Measurements from ENCODE around the gene TAF1C. TPM values are rescaled to one million over a fixed set of nuclear protein-coding genes. Genes with fewer than 3 reads are reported as not detected.

The TAF1C gene
- total RNA-seq, 1 experiment from 2014 or later: 79.7 TPM

GRCh38 chr16:84132527-84133285 is 54.2 kb downstream of the TAF1C start:
- Mint-ChIP-seq H3K4me3 (ENCODE audit: unreplicated experiment) (no peak overlapping the region), H3K27me3 (ENCODE audit: insufficient read depth, unreplicated experiment) (no peaks in the 10 kb centered on the region), H3K9me3 (ENCODE audit: unreplicated experiment) (no peaks in the 10 kb centered on the region), H3K4me1 (ENCODE audit: low read depth, unreplicated experiment) (no peaks in the 10 kb centered on the region), H3K36me3 (ENCODE audit: insufficient read depth, unreplicated experiment) (no peaks in the 10 kb centered on the region), H3K27ac (ENCODE audit: unreplicated experiment) (no peak overlapping the region)
- Histone ChIP-seq H3K27me3 (replicated peaks; ENCODE audit: control insufficient read depth, insufficient read depth, low read length) (no peaks in the 10 kb centered on the region), H3K4me3 (ENCODE audit: low read depth, low read length) (no peak overlapping the region), H3K9me3 (no peaks in the 10 kb centered on the region), H3K36me3 (ENCODE audit: control insufficient read depth, insufficient read depth, low read length) (no peaks in the 10 kb centered on the region), H3K4me1 (no peaks in the 10 kb centered on the region)
- ChIA-PET CTCF (no interaction called here), POLR2A (interaction anchor here (0.6 kb wide), 1 partner anchor 19 kb away, joined by 3 read pairs; no protein-coding TSS in a partner anchor)
- no peak for TF ChIP-seq CTCF (IDR thresholded peaks at IDR 0.05; ENCODE audit: insufficient read depth in 1 of 2, low read depth in 1 of 2, low read length in 1 of 2, severe bottlenecking in 1 of 2, unreplicated experiment in 1 of 2)
- intact Hi-C loops (cut with micrococcal nuclease; ENCODE audit: unreplicated experiment): no loop called here
- no peak for DNase-seq
- BruUV-seq (replicated peaks): no TSS peak

GRCh38 chr16:84131117-84131516 is 55.7 kb downstream of the TAF1C start:
- POLR2A ChIA-PET: no interaction called here
- BruUV-seq (replicated peaks): no TSS peak
- Histone ChIP-seq H3K36me3 (ENCODE audit: control insufficient read depth, insufficient read depth, low read length) (no peaks in the 10 kb centered on the region), H3K4me3 (ENCODE audit: low read depth, low read length) (no peak overlapping the region), H3K9me3 (no peaks in the 10 kb centered on the region), H3K4me1 (no peaks in the 10 kb centered on the region), H3K27me3 (replicated peaks; ENCODE audit: control insufficient read depth, insufficient read depth, low read length) (no peaks in the 10 kb centered on the region)
- CTCF ChIA-PET: no interaction called here
- H3K4me1 Mint-ChIP-seq (ENCODE audit: low read depth, unreplicated experiment): no peaks in the 10 kb centered on the region
- DNase-seq: no peak
- H3K4me3 Mint-ChIP-seq (ENCODE audit: unreplicated experiment): no peak overlapping the region
- no peaks in the 10 kb centered on the region for H3K27me3 Mint-ChIP-seq (ENCODE audit: insufficient read depth, unreplicated experiment)
- no peaks in the 10 kb centered on the region for H3K36me3 Mint-ChIP-seq (ENCODE audit: insufficient read depth, unreplicated experiment)
- no peak for TF ChIP-seq CTCF (IDR thresholded peaks at IDR 0.05; ENCODE audit: insufficient read depth in 1 of 2, low read depth in 1 of 2, low read length in 1 of 2, severe bottlenecking in 1 of 2, unreplicated experiment in 1 of 2)
- intact Hi-C loops (cut with micrococcal nuclease; ENCODE audit: unreplicated experiment): no loop called here
- no peaks in the 10 kb centered on the region for H3K9me3 Mint-ChIP-seq (ENCODE audit: unreplicated experiment)
- no peak overlapping the region for H3K27ac Mint-ChIP-seq (ENCODE audit: unreplicated experiment)

Other genes with a start within 250 kb of the TAF1C start
- gene OSGIN1, start 233.8 kb downstream of the TAF1C start, total RNA-seq (2022): 18.6 and 21.8 TPM in 2 replicates
- gene NECAB2, start 218.8 kb downstream of the TAF1C start, total RNA-seq (2022): 0.68 and 0.79 TPM in 2 replicates
- gene SLC38A8, start 144.3 kb downstream of the TAF1C start, total RNA-seq (2022): 0.79 and 2.1 TPM in 2 replicates
- 93.2 and 96.4 TPM in 2 replicates for gene MBTPS1, start 70.1 kb downstream of the TAF1C start, total RNA-seq (2022)
- 21.0 and 23.7 TPM in 2 replicates for gene HSDL1, start 41.9 kb downstream of the TAF1C start, total RNA-seq (2022)
- gene DNAAF1, start 41.7 kb downstream of the TAF1C start, total RNA-seq (2022): 0.07 TPM in 1 of 2 replicates, not detected in the other
- gene ADAD2, start 4.1 kb upstream of the TAF1C start, total RNA-seq (2022): not detected in 2 replicates
- gene KCNG4, start 53.0 kb upstream of the TAF1C start, total RNA-seq (2022): not detected in 2 replicates
- gene WFDC1, start 107.8 kb upstream of the TAF1C start, total RNA-seq (2022): not detected in 2 replicates
- gene ATP2C2, start 181.5 kb upstream of the TAF1C start, total RNA-seq (2022): 45.7 and 47.0 TPM in 2 replicates